Retinal pigment epithelial cell (primary cell): Measurements from ENCODE around the gene CDKN1A.
A peak's percentile ranks its signal among the peaks of the same experiment; 100 is the strongest.

Experiments used
- DNase-seq: peaks from one replicate; pipeline ENCODE4 v3.0.0-alpha.2; 2010; ENCODE audit warnings: low read depth
- H3K4me3 ChIP-seq: 2 replicates; pipeline ENCODE4 v1.5.1; 2011; ENCODE audit warnings: mild to moderate bottlenecking, low read length, control low read depth, moderate library complexity
- TF ChIP-seq, protein P1 (sequence below): conservative IDR thresholded peaks from 2 replicates; pipeline ENCODE4 v1.5.1; 2011; ENCODE audit warnings: low read depth, low read length, control low read depth, inconsistent platforms

Gene CDKN1A

DNA sequence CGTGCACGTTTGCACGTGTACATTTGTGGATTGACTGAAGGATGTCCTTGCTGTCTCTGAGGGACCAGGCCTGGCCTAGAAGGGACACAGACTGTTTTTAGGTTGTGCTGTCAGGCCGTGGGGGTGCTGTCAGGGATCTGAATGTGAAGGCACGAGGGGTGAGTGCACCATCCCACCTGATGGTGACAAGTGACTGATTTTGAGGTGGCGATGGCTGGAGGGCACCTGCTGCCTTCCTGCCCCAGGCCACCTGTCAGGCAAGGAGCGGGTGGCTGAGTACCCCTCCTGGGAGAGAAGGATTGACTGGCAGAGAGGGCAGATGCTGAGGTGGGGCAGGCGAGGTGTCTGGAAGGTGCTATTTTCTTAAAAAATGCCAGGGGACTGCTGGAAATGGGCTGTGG is 20.4 kb downstream of the CDKN1A start:
- DNase-seq: no peak
- TF ChIP-seq, protein P1, sequence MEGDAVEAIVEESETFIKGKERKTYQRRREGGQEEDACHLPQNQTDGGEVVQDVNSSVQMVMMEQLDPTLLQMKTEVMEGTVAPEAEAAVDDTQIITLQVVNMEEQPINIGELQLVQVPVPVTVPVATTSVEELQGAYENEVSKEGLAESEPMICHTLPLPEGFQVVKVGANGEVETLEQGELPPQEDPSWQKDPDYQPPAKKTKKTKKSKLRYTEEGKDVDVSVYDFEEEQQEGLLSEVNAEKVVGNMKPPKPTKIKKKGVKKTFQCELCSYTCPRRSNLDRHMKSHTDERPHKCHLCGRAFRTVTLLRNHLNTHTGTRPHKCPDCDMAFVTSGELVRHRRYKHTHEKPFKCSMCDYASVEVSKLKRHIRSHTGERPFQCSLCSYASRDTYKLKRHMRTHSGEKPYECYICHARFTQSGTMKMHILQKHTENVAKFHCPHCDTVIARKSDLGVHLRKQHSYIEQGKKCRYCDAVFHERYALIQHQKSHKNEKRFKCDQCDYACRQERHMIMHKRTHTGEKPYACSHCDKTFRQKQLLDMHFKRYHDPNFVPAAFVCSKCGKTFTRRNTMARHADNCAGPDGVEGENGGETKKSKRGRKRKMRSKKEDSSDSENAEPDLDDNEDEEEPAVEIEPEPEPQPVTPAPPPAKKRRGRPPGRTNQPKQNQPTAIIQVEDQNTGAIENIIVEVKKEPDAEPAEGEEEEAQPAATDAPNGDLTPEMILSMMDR: no peak
- no peak overlapping the region for H3K4me3 ChIP-seq

DNA sequence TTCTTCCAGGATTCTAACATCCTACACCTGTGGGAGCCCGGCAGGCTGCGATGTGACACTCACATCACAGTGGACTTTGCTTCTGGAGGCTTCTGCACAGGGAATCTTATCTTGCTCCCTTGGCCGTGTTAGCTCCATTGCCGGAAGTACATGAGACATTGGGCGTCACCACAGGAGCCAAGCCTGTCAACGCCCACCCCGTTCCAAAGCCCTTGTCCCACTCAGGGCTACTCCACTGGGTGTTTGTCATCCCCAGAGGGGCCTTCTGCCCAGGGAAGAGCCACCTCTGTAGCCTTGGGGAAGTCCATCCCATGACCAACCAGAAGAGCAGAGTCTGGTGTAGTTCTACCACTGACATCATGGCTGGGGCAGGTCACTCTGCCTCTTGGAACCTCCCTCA is 20.8 kb downstream of the CDKN1A start:
- TF ChIP-seq, protein P1: no peak
- DNase-seq: no peak
- no peak overlapping the region for H3K4me3 ChIP-seq

DNA sequence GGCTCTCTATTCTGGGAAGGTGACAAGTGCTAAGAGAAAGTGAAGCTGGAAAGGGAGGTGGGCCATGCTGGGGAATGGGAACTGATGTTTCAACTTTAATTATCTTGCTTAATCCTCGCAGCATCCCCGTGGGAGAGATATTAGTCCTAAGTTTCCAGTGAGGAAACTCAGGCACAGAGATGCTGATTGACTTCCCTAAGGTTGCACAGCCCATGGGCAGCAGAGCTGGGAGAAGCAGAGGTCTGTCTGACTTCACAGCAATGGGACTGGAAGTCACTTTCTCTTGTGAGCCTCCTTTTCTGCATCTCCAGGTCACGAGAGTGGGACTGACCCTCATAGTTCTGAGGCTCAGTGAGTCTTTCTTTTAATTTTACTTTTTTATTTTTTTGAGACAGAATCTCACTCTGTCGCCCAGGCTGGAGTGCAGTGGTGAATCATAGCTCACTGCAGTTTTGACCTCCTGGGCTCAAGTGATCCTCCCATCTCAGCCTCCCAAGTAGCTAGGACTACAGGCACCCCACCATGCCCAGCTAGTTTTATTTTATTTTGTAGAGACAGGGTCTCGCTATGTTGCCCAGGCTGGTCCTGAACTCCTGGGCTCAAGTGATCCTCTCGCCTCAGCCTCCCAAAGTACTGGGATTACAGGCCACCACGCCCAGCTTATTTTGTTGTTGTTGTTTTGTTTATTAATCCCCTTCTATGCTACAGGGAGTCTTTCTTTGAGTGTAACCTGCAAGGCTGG is 21.7 kb downstream of the CDKN1A start:
- no peak for DNase-seq
- TF ChIP-seq, protein P1: no peak
- H3K4me3 ChIP-seq: no peak overlapping the region

DNA sequence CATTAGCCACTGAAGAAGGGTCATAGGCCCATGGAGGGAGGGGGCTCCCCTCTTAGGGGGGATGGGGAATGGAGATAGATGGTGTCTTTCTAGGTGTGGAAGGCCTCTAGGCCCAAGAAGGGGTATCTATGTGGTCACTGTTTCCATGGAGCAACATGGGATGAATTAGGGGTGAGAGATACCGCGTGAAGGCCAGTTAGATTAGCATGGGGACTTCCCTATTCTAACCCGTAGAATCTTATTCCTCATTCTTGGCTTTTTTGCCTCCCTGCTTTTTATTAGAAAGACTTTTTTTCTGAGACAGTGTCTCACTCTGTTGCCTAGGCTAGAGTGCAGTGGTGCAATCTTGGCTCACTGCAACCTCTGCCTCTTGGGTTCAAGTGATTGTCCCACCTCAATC is 22.3 kb downstream of the CDKN1A start:
- DNase-seq: no peak
- H3K4me3 ChIP-seq: no peak overlapping the region
- TF ChIP-seq, protein P1: no peak

DNA sequence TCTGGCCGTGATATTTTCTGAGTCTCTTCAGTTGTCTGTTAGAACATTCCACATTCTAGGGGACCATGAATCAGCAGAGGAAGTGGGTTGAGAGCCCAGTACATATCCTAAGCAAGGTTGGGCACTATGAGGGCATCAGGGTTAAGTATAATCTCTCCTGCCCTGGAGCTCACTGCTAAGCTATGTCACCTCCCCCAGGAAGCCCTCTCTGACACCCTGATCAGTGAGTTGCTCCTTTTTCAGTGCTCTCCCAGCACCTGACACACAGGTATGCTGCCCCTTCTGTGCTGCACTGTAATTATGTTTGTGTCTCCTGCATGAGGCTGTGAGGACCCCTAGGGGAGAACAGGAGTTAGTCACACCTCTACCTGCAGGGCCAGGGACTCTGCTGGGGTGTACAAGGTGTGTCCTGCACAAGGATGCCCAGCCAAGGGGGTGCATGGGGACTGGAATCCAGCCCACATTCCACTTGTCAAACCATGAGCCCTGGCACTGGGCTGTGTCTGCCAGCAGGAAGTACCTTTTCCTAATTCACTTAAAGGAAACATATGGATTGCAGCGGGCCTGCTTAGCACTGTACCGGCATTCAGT is 23.0 kb downstream of the CDKN1A start:
- TF ChIP-seq, protein P1: peak; percentile 43
- H3K4me3 ChIP-seq: no peak overlapping the region
- no peak for DNase-seq

DNA sequence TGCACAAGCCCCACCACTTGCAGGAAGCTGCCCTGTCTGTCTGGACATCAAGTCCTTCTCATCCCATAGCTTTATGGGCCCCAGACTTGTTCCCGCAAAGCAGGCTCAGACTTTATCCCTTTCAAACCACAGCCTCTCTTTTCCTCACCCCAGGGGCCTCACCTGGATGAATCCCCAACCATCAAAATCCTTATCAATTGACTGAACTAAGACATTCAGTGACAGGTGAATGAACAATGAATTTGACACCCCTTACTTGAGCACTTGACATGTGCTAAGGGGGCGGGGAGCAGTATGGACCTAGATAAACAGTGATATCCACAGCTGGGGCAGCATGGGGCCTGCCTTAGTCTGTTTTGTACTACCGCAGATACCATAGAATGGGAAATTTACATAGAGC is 24.1 kb downstream of the CDKN1A start:
- no peak for DNase-seq
- TF ChIP-seq, protein P1: no peak
- H3K4me3 ChIP-seq: no peak overlapping the region

DNA sequence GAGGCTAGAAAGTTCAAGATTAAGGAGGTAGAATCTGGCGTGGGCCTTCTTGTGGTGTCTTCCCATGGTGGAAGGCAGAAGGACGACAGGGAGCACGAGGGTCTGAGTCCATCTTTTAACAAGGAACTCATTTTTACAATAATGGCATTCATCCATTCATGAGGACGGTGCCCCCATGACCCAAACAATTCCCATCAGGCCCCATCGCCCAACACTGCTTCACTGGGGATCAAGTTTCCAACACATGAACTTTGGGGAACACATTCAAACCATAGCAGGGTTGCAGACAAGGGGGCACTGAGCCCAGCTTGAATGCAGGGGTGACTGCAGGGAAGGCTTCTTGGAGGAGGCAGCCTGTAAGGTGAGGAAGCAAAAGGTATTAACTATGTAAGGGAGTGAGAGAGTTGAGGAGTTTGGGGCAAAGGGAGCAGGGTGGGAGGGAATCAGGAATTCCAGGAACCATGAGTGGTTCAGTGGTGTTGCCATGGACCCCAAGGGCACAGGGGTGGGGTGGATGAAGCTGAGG is 24.6 kb downstream of the CDKN1A start:
- TF ChIP-seq, protein P1: no peak
- no peak for DNase-seq
- no peak overlapping the region for H3K4me3 ChIP-seq
